Tibial nerve (tissue), 4 donors: ENCODE results near the gene SCN2B.

ENCODE experiments used
- EP300 ChIP-seq, 2 donors: sonication (generic); formaldehyde crosslinking; IDR thresholded peaks; one replicate each; pipeline ENCODE4 v1.6.1; 2017; ENCODE audit warnings: antibody characterized with exemption in 2 of 2, mild to moderate bottlenecking in 1 of 2
- POLR2A ChIP-seq, 2 donors: fragments of 450-650 bp; IDR thresholded peaks; one replicate each; pipeline ENCODE4 v1.6.1; 2017; ENCODE audit warnings: antibody characterized with exemption in 2 of 2, mild to moderate bottlenecking in 2 of 2, moderate library complexity in 2 of 2
- TF ChIP-seq, protein P1 (sequence below), 5 experiments: fragments of 200-600 bp in 3 of 5; fragments of 450-650 bp in 2 of 5; sonication (generic) in 3 of 5; IDR thresholded peaks; one replicate each; pipeline ENCODE4 v1.5.1; 2016 to 2019; ENCODE audit warnings: antibody characterized with exemption in 5 of 5, mild to moderate bottlenecking in 3 of 5, moderate library complexity in 2 of 5

DNA sequence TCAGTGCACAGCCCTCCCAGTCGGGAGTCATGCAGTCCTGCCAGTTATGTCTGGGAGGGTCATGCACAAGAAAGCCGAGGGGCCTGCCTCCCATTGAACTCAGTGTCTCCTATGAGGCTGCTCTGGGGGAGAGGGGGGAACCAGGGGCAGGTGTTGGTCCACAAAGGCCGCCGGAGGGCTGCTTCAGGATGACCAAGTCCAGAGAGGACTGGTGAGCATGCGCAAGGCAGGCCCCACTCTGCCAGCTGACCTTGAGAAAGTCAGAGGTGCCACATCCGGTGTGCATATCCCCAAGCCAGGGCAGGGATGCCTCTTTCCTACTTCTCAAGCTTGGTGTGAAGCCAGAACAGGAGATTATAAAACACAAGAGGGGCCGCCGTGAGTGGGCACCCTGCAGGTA, 28.2 kb downstream of the SCN2B start:
- TF ChIP-seq, protein P1, sequence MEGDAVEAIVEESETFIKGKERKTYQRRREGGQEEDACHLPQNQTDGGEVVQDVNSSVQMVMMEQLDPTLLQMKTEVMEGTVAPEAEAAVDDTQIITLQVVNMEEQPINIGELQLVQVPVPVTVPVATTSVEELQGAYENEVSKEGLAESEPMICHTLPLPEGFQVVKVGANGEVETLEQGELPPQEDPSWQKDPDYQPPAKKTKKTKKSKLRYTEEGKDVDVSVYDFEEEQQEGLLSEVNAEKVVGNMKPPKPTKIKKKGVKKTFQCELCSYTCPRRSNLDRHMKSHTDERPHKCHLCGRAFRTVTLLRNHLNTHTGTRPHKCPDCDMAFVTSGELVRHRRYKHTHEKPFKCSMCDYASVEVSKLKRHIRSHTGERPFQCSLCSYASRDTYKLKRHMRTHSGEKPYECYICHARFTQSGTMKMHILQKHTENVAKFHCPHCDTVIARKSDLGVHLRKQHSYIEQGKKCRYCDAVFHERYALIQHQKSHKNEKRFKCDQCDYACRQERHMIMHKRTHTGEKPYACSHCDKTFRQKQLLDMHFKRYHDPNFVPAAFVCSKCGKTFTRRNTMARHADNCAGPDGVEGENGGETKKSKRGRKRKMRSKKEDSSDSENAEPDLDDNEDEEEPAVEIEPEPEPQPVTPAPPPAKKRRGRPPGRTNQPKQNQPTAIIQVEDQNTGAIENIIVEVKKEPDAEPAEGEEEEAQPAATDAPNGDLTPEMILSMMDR (IDR thresholded peaks at IDR 0.05): no peak
- no peak for TF ChIP-seq EP300 (IDR thresholded peaks at IDR 0.05)
- no peak for TF ChIP-seq POLR2A (IDR thresholded peaks at IDR 0.05)
